H1 (cell line): ENCODE data around the gene PRRX1. TPM values are rescaled to one million over a fixed set of nuclear protein-coding genes. Genes with fewer than 3 reads are reported as not detected.

Source experiments
- CTCF ChIA-PET: fragments of 300-600 bp; sonication (Branson Sonifier 250); formaldehyde crosslinking; loops from one replicate; lab custom pipeline; 2021; ENCODE audit not compliant: partially characterized antibody; lab: Charles Lee
- POLR2A ChIA-PET: fragments of 300-600 bp; sonication (Branson Sonifier 250); formaldehyde crosslinking; loops from one replicate; lab custom pipeline; 2021; ENCODE audit warnings: inconsistent platforms; ENCODE audit not compliant: partially characterized antibody; lab: Charles Lee
- DNase-seq, 2 experiments: peaks; one replicate each; pipeline versions ENCODE4 v3.0.0 to v3.0.0-alpha.2; 2010 to 2022; ENCODE audit warnings: low spot score in 2 of 2, low read depth in 1 of 2, mixed read lengths in 1 of 2
- FAIRE-seq: peaks from 2 replicates; lab custom pipeline; 2011; peaks lifted over from hg19 to GRCh38; lab: Jason Lieb, UNC
- H2AFZ ChIP-seq: 2 replicates; pipeline ENCODE4 v1.8.1; 2012; ENCODE audit warnings: low read length, inconsistent platforms
- H2AK5ac ChIP-seq: 2 replicates; pipeline ENCODE4 v1.6.1; 2013; ENCODE audit warnings: low read depth, low read length
- H2BK120ac ChIP-seq: replicated peaks from 2 replicates; pipeline ENCODE3; 2013; ENCODE audit warnings: low read depth, low read length, inconsistent platforms
- H2BK12ac ChIP-seq: 2 replicates; pipeline ENCODE4 v1.6.1; 2013; ENCODE audit warnings: low read depth, low read length
- H2BK15ac ChIP-seq: 2 replicates; pipeline ENCODE4 v1.6.1; 2013; ENCODE audit warnings: low read length
- H2BK20ac ChIP-seq: 2 replicates; pipeline ENCODE4 v1.6.1; 2013; ENCODE audit warnings: low read length
- H2BK5ac ChIP-seq: 2 replicates; pipeline ENCODE4 v1.6.1; 2013; ENCODE audit warnings: low read depth, low read length
- H3K14ac ChIP-seq: 2 replicates; pipeline ENCODE4 v1.6.1; 2013; ENCODE audit warnings: inconsistent platforms; ENCODE audit not compliant: insufficient read length
- H3K18ac ChIP-seq: 2 replicates; pipeline ENCODE4 v1.6.1; 2013; ENCODE audit warnings: low read length; ENCODE audit errors: extremely low read depth
- H3K23ac ChIP-seq: 2 replicates; pipeline ENCODE4 v1.6.1; 2013; ENCODE audit warnings: inconsistent platforms; ENCODE audit not compliant: insufficient read length
- H3K23me2 ChIP-seq: 2 replicates; pipeline ENCODE4 v1.6.1; 2013; ENCODE audit warnings: low read depth, low read length
- H3K27ac ChIP-seq: 2 replicates; pipeline ENCODE4 v1.6.1; 2011; ENCODE audit warnings: low read depth, low read length, inconsistent platforms
- H3K27me3 ChIP-seq, 4 experiments: replicated peaks in 1 of 4; 1 replicate in 1 of 4; 2 replicates in 3 of 4; pipeline versions ENCODE4 v1.6.1 to v1.8.1; 2011 to 2013; ENCODE audit warnings: low read length in 3 of 4, mild to moderate bottlenecking in 3 of 4, inconsistent platforms in 2 of 4, mixed read lengths in 2 of 4, moderate library complexity in 1 of 4; ENCODE audit not compliant: control insufficient read depth in 3 of 4, insufficient read depth in 3 of 4; ENCODE audit errors: extremely low read depth in 1 of 4
- H3K36me3 ChIP-seq, 4 experiments: 2 replicates each; pipeline versions ENCODE4 v1.6.1 to v1.8.1; 2011 to 2013; ENCODE audit warnings: mild to moderate bottlenecking in 4 of 4, low read length in 3 of 4, moderate library complexity in 2 of 4, control low read depth in 1 of 4, inconsistent platforms in 1 of 4; ENCODE audit not compliant: insufficient read depth in 4 of 4, control insufficient read depth in 2 of 4
- H3K4ac ChIP-seq: replicated peaks from 2 replicates; pipeline ENCODE3; 2013; ENCODE audit warnings: low read length, low read depth, mixed read lengths, inconsistent platforms; ENCODE audit not compliant: insufficient read length
- H3K4me1 ChIP-seq, 4 experiments: replicated peaks in 1 of 4; 1 replicate in 1 of 4; 2 replicates in 3 of 4; pipeline versions ENCODE4 v1.6.1 to v1.8.1; 2011 to 2013; ENCODE audit warnings: low read length in 3 of 4, inconsistent platforms in 2 of 4, mixed read lengths in 1 of 4; ENCODE audit not compliant: insufficient read depth in 4 of 4, control insufficient read depth in 3 of 4
- H3K4me2 ChIP-seq, 2 experiments: 2 replicates each; pipeline versions ENCODE4 v1.6.1 to v1.8.1; 2011 to 2013; ENCODE audit warnings: low read depth in 2 of 2, low read length in 2 of 2, control low read depth in 1 of 2, inconsistent platforms in 1 of 2, mild to moderate bottlenecking in 1 of 2; ENCODE audit not compliant: insufficient read depth in 1 of 2
- H3K4me3 ChIP-seq, 4 experiments: fragments of 200-600, 300-600 bp in 1 of 4; sonication (generic), shearing (Covaris generic), sonication (Bioruptor Twin) in 1 of 4; 2 replicates each; pipeline versions ENCODE4 v1.5.1 to v1.8.1; 2011 to 2016; ENCODE audit warnings: low read length in 4 of 4, low read depth in 3 of 4, control low read depth in 2 of 4, inconsistent platforms in 2 of 4, mild to moderate bottlenecking in 2 of 4, mixed read lengths in 1 of 4, moderate library complexity in 1 of 4; ENCODE audit not compliant: insufficient read depth in 2 of 4; ENCODE audit errors: extremely low read depth in 1 of 4
- H3K56ac ChIP-seq: replicated peaks from 2 replicates; pipeline ENCODE3; 2013; ENCODE audit warnings: low read depth, mild to moderate bottlenecking, mixed read lengths, low read length, inconsistent platforms; ENCODE audit not compliant: insufficient read length
- H3K79me1 ChIP-seq: 2 replicates; pipeline ENCODE4 v1.6.1; 2013; ENCODE audit warnings: low read depth, low read length, control low read depth
- H3K79me2 ChIP-seq, 2 experiments: 2 replicates each; pipeline versions ENCODE4 v1.6.1 to v1.8.1; 2012 to 2013; ENCODE audit warnings: low read length in 2 of 2, mild to moderate bottlenecking in 2 of 2, inconsistent platforms in 1 of 2; ENCODE audit not compliant: insufficient read depth in 2 of 2, control insufficient read depth in 1 of 2
- H3K9ac ChIP-seq, 4 experiments: replicated peaks in 1 of 4; 1 replicate in 1 of 4; 2 replicates in 3 of 4; pipeline versions ENCODE4 v1.6.1 to v1.8.1; 2011 to 2013; ENCODE audit warnings: low read depth in 3 of 4, low read length in 3 of 4, control low read depth in 2 of 4, mild to moderate bottlenecking in 2 of 4, moderate library complexity in 2 of 4, inconsistent platforms in 1 of 4; ENCODE audit errors: extremely low read depth in 1 of 4
- H3K9me3 ChIP-seq, 2 experiments: 2 replicates each; pipeline versions ENCODE4 v1.6.1 to v1.8.1; 2012 to 2013; ENCODE audit warnings: mild to moderate bottlenecking in 2 of 2, moderate library complexity in 2 of 2, control low read depth in 1 of 2, inconsistent platforms in 1 of 2, low read depth in 1 of 2, low read length in 1 of 2, mixed read lengths in 1 of 2; ENCODE audit not compliant: insufficient read depth in 2 of 2
- H4K20me1 ChIP-seq, 2 experiments: replicated peaks in 1 of 2; 2 replicates each; pipeline versions ENCODE3 to v1.8.1; 2011 to 2013; ENCODE audit warnings: inconsistent platforms in 2 of 2, low read length in 2 of 2, mild to moderate bottlenecking in 1 of 2; ENCODE audit not compliant: insufficient read depth in 2 of 2, control insufficient read depth in 1 of 2
- H4K5ac ChIP-seq: 2 replicates; pipeline ENCODE4 v1.6.1; 2013; ENCODE audit warnings: low read length, low read depth, mixed read lengths, inconsistent platforms; ENCODE audit not compliant: insufficient read length
- H4K8ac ChIP-seq: 2 replicates; pipeline ENCODE4 v1.8.0; 2013; ENCODE audit warnings: mild to moderate bottlenecking, moderate library complexity, low read length, inconsistent platforms; ENCODE audit not compliant: insufficient read depth; ENCODE audit errors: extremely low read depth
- H4K91ac ChIP-seq: replicated peaks from 2 replicates; pipeline ENCODE3; 2013; ENCODE audit warnings: low read length, mixed read lengths, inconsistent platforms; ENCODE audit not compliant: insufficient read length
- BRCA1 ChIP-seq: IDR thresholded peaks from 2 replicates; pipeline ENCODE4 v1.6.1; 2012; ENCODE audit warnings: low read depth, low read length, improper control_type of control experiment
- CBX8 ChIP-seq: fragments of 300-800, 300-1000 bp; sonication (generic); IDR thresholded peaks from 2 replicates; pipeline ENCODE4 v1.7.1; 2016; ENCODE audit warnings: low read depth, low read length, borderline replicate concordance
- CEBPB ChIP-seq: IDR thresholded peaks from 2 replicates; pipeline ENCODE4 v1.6.1; 2012; ENCODE audit warnings: low read depth, low read length
- CTBP2 ChIP-seq: IDR thresholded peaks from 2 replicates; pipeline ENCODE4 v1.7.0; 2011; ENCODE audit warnings: borderline replicate concordance, mild to moderate bottlenecking, moderate library complexity, mixed read lengths, low read length; ENCODE audit not compliant: insufficient read depth, insufficient read length
- FOSL1 ChIP-seq: IDR thresholded peaks from 2 replicates; pipeline ENCODE4 v1.6.1; 2011; ENCODE audit warnings: mild to moderate bottlenecking, low read depth, low read length, moderate library complexity; ENCODE audit not compliant: insufficient read depth
- HDAC2 ChIP-seq, 2 experiments: fragments of 300-600 bp in 1 of 2; sonication (generic) in 1 of 2; IDR thresholded peaks; 2 replicates each; pipeline ENCODE4 v1.6.1; 2011 to 2012; ENCODE audit warnings: low read depth in 2 of 2, low read length in 2 of 2, mild to moderate bottlenecking in 2 of 2, moderate library complexity in 2 of 2, borderline replicate concordance in 1 of 2, inconsistent platforms in 1 of 2
- RFX5 ChIP-seq: IDR thresholded peaks from 2 replicates; pipeline ENCODE4 v1.6.1; 2011; ENCODE audit warnings: low read depth, low read length, improper control_type of control experiment, borderline replicate concordance
- RXRA ChIP-seq: IDR thresholded peaks from 2 replicates; pipeline ENCODE4 v1.6.1; 2011; ENCODE audit warnings: low read depth, mild to moderate bottlenecking, low read length, moderate library complexity; ENCODE audit not compliant: insufficient read depth
- TAF1 ChIP-seq: IDR thresholded peaks from 2 replicates; pipeline ENCODE4 v1.6.1; 2011; ENCODE audit warnings: mild to moderate bottlenecking, low read depth, low read length
- TBP ChIP-seq: IDR thresholded peaks from 2 replicates; pipeline ENCODE4 v1.6.1; 2011; ENCODE audit warnings: low read depth, low read length, improper control_type of control experiment
- USF2 ChIP-seq: IDR thresholded peaks from 2 replicates; pipeline ENCODE4 v1.6.1; 2011; ENCODE audit warnings: low read length, improper control_type of control experiment
- polyA plus RNA-seq, 7 experiments: library from polyadenylated mRNA; depleted of rRNA in 3 of 7; stranded (reverse) in 5 of 7; unstranded in 2 of 7; fragments of >200 nt in 5 of 7; fragments of 200-250 nt in 2 of 7; gene quantifications; 1 replicate in 5 of 7; 2 replicates in 1 of 7; 4 replicates in 1 of 7; pipeline versions ENCODE4 v1.2.1 to v1.2.3, GENCODE V29; 2011 to 2013; ENCODE audit warnings: missing spikeins in 2 of 7, mixed read lengths in 2 of 7
- total RNA-seq: library from RNA; stranded (reverse); fragmentation: NEBNext Ultra II Directional; extraction: Animal tissue kit (Norgen Biotek cat#: 25700); gene quantifications from 2 replicates; pipeline ENCODE4 v1.2.1, GENCODE V29; 2021

Gene PRRX1
- total and polyA plus RNA-seq, 2 of the 8 experiments (the other 6 are each of a cell fraction or from before 2014, with no cell fraction given), result not detected

GRCh38 chr1:170620164-170620563, 43.8 kb upstream of the PRRX1 start:
- H2BK12ac ChIP-seq, result no peak overlapping the region
- no peak for TF ChIP-seq RXRA
- TF ChIP-seq TBP, result no peak
- TF ChIP-seq CTBP2, result no peak
- TF ChIP-seq HDAC2 (IDR thresholded peaks at IDR 0.05; ENCODE audit: borderline replicate concordance in 1 of 2, low read depth in 2 of 2, low read length in 2 of 2), result no peak
- TF ChIP-seq CEBPB, result no peak
- no peak for TF ChIP-seq USF2
- TF ChIP-seq RFX5, result no peak
- no peak for TF ChIP-seq FOSL1
- no peak for TF ChIP-seq CBX8
- TF ChIP-seq TAF1, result no peak
- TF ChIP-seq BRCA1, result no peak
- no peaks in the 10 kb centered on the region for H3K79me2 ChIP-seq
- H3K4me3 ChIP-seq, result no peak overlapping the region
- H2BK5ac ChIP-seq, result no peak overlapping the region
- H2BK15ac ChIP-seq, result no peak overlapping the region
- no peak overlapping the region for H3K27ac ChIP-seq
- H3K14ac ChIP-seq, result peak overlapping the region; percentile 61
- CTCF ChIA-PET, result no interaction called here
- H3K4me1 ChIP-seq, result no peaks in the 10 kb centered on the region
- no peak overlapping the region for H2BK120ac ChIP-seq
- H3K9me3 ChIP-seq, result no peaks in the 10 kb centered on the region
- no peaks in the 10 kb centered on the region for H3K36me3 ChIP-seq
- H4K91ac ChIP-seq, result no peak overlapping the region
- H3K23me2 ChIP-seq, result no peaks in the 10 kb centered on the region
- no peak for DNase-seq
- no peak overlapping the region for H4K5ac ChIP-seq
- no peak overlapping the region for H3K9ac ChIP-seq
- H3K23ac ChIP-seq, result no peak overlapping the region
- no peak overlapping the region for H2AK5ac ChIP-seq
- H4K20me1 ChIP-seq, result no peaks in the 10 kb centered on the region
- H3K27me3 ChIP-seq, result no peaks in the 10 kb centered on the region
- H3K4ac ChIP-seq, result no peak overlapping the region
- H2AFZ ChIP-seq, result no peak overlapping the region
- no peak for FAIRE-seq
- no peak overlapping the region for H3K4me2 ChIP-seq
- POLR2A ChIA-PET, result no interaction called here
- H4K8ac ChIP-seq, result no peak overlapping the region
- H3K79me1 ChIP-seq, result no peaks in the 10 kb centered on the region
- H2BK20ac ChIP-seq, result no peak overlapping the region
- H3K18ac ChIP-seq, result no peak overlapping the region
- no peak overlapping the region for H3K56ac ChIP-seq
